ENCODE data around the gene ZNF277. TPM values are rescaled to one million over a fixed set of nuclear protein-coding genes. Genes with fewer than 3 reads are reported as not detected.

Gene ZNF277
- total and polyA plus RNA-seq, 10 of the 15 experiments (the other 5 are each of a cell fraction or from before 2014, with no cell fraction given): 10.6 to 33.9 (median 22.0) TPM

- no peak overlapping the region for H2AFZ ChIP-seq (ENCODE audit: control insufficient read depth, low read depth, low read length)
- H3K79me2 ChIP-seq (ENCODE audit: control insufficient read depth, insufficient read depth, low read length): no peaks in the 10 kb centered on the region
- CTCF ChIA-PET: no interaction called here
- no peak overlapping the region for H3K4me3 ChIP-seq
- DNase-seq (ENCODE audit: low read depth, low spot score) (no peak), FAIRE-seq (no peak), ATAC-seq (no peak)
- RAD21 ChIA-PET (ENCODE audit: unreplicated experiment): no interaction called here
- no peak for TF ChIP-seq SKIL (IDR thresholded peaks at IDR 0.05; ENCODE audit: low read depth, poor library complexity, severe bottlenecking)
- no peak for TF ChIP-seq ZBTB33 (IDR thresholded peaks at IDR 0.05)
- no peak for TF ChIP-seq NFYA (IDR thresholded peaks at IDR 0.05; ENCODE audit: borderline replicate concordance, low read depth, low read length)
- no peak for TF ChIP-seq ZZZ3 (IDR thresholded peaks at IDR 0.05; ENCODE audit: control insufficient read depth, insufficient read length, low read depth)
- no peak for TF ChIP-seq HDAC2 (IDR thresholded peaks at IDR 0.05)
- no peak for TF ChIP-seq ATF7 (IDR thresholded peaks at IDR 0.05; ENCODE audit: low read depth)
- TF ChIP-seq EZH2 (IDR thresholded peaks at IDR 0.05; ENCODE audit: borderline replicate concordance, control insufficient read depth, low read depth, low read length): no peak
- TF ChIP-seq SREBF1 (IDR thresholded peaks at IDR 0.05; ENCODE audit: low read length): no peak
- no peak for TF ChIP-seq ZBED1 (IDR thresholded peaks at IDR 0.05; ENCODE audit: borderline replicate concordance)
- no peak for TF ChIP-seq HDAC6 (IDR thresholded peaks at IDR 0.05; ENCODE audit: unreplicated experiment)
- POLR2A ChIA-PET: no interaction called here
- no peak overlapping the region for H3K27ac ChIP-seq (ENCODE audit: control insufficient read depth, insufficient read depth)
- H3K4me1 ChIP-seq (ENCODE audit: control insufficient read depth, insufficient read depth, low read length): no peaks in the 10 kb centered on the region
- H3K9ac ChIP-seq (ENCODE audit: control insufficient read depth, insufficient read depth, low read length): no peak overlapping the region
- no TSS peak for BruUV-seq (replicated peaks)
- H4K20me1 ChIP-seq (ENCODE audit: control insufficient read depth, insufficient read depth): no peaks in the 10 kb centered on the region
- H3K4me2 ChIP-seq (ENCODE audit: control insufficient read depth, insufficient read depth): no peak overlapping the region
- SMC1A ChIA-PET (ENCODE audit: uncharacterized antibody, unreplicated experiment): no interaction called here
- no peaks in the 10 kb centered on the region for H3K9me3 ChIP-seq (replicated peaks; ENCODE audit: control insufficient read depth, insufficient read depth, low read length)
- no peaks in the 10 kb centered on the region; a peak in 2 of 4 replicates for H3K27me3 ChIP-seq (replicated peaks in 1 of 2; ENCODE audit: control insufficient read depth in 2 of 2, insufficient read depth in 2 of 2, low read length in 1 of 2)
- in situ Hi-C loops (cut with MboI) (no loop called here), intact Hi-C loops (cut with micrococcal nuclease; ENCODE audit: unreplicated experiment) (no loop called here)
- 93% methylated on average over 5 of the region's 5 CpGs for WGBS (ENCODE audit: insufficient coverage, insufficient replicate concordance, low lambda C conversion rate, missing lambda C conversion rate)
- H3K36me3 ChIP-seq (ENCODE audit: control insufficient read depth in 2 of 2, insufficient read depth in 2 of 2, low read length in 1 of 2): no peaks in the 10 kb centered on the region
Observed at GRCh38 chr7:112176693-112177415, 29.6 kb upstream of the ZNF277 start.
